ENCODE measurements around the gene SLAMF9.

SLAMF9 gene

DNA sequence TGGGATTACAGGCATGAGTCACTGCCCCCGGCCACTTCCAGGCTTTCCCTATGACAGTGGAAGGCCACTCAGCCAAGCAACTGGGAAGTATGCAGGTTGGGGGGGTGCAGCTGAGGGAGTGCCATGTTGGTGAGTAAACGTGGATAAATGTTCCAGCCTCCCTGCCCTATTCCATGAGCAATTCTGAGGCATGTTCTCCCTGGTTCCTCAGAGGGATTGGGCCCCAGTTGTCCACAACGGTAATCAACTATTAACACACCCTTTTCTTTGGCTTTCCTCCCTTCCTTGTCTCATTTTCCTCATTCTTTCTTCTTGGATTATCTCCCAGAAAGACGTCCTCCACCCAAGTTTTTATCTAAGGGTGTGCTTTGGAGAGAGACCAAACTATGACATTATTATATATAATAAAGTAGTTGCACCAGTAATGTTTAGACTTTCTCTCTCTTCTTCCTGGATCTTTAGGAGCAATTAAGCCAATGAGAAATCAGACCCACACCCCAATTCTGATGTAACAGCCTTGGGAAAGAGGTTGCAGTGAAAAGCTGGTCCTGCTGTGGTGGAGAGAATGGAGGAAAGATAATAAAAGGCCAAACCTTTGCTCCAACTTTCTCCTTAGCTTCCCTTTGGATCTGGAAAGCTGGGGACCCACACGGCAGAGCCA lies 6.8 kb upstream of the SLAMF9 start:
- WGBS, 2 donors (ENCODE audit: extremely low coverage in 2 of 2, insufficient read length in 2 of 2, insufficient replicate concordance in 1 of 2): no CpG with 5 or more reads among the region's 5 CpGs
- DNase-seq (ENCODE audit: low spot score): no peak

DNA sequence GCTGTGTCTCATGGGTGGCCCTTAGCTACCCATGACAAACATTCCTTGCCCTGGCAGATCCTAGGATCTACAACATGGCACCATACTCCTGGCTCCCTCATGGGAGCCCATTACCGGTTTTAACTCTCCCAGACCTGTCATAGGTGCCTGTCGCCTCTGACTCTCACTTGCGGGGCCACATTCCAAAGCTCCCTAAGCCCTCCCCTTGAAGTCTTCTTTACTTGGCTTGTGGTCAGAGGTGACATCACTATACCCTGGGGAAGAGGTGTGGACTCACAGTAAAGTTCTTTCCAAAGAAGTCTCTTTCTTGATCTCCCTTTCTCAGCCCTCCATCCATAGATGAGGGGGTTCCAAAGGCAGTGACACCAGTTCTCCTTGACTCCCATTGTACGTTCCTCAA lies 5.4 kb upstream of the SLAMF9 start:
- no peak for DNase-seq (ENCODE audit: low spot score)
- H3K4me1 ChIP-seq (ENCODE audit: control insufficient read depth in 2 of 2, insufficient read depth in 1 of 2, low read depth in 1 of 2, low read length in 2 of 2): peaks cover 0 to 6% of the 10 kb centered on the region in 2 donors
- no peak overlapping the region for H4K91ac ChIP-seq (ENCODE audit: low read depth, low read length, poor library complexity)

More for the DNA sequence above, 6.8 kb upstream of the SLAMF9 start:
- H3K4me2 ChIP-seq (ENCODE audit: insufficient read depth, low read length, poor library complexity, severe bottlenecking): no peak overlapping the region
- H2AFZ ChIP-seq (ENCODE audit: low read length): no peak overlapping the region
- H4K91ac ChIP-seq (ENCODE audit: low read depth, low read length, poor library complexity): no peak overlapping the region
- peaks cover 0 to 35% (median 0%) of the 10 kb centered on the region in 3 experiments for H3K27me3 ChIP-seq (ENCODE audit: control insufficient read depth in 3 of 3, insufficient read depth in 3 of 3, low read depth in 1 of 3, low read length in 3 of 3)
- no peak overlapping the region for H3K27ac ChIP-seq (replicated peaks; ENCODE audit: low read length)
- no peak overlapping the region for H3K4ac ChIP-seq (ENCODE audit: low read length)
- no peaks in the 10 kb centered on the region for H3K9me3 ChIP-seq (replicated peaks in 1 of 2; ENCODE audit: control insufficient read depth in 2 of 2, insufficient read depth in 1 of 2, low read depth in 1 of 2, low read length in 2 of 2)
- no peak overlapping the region for H3K23ac ChIP-seq (ENCODE audit: low read depth, low read length, poor library complexity)
- H2AK5ac ChIP-seq (ENCODE audit: low read depth, low read length): no peak overlapping the region
- H3K36me3 ChIP-seq (replicated peaks in 1 of 2; ENCODE audit: control insufficient read depth in 2 of 2, insufficient read depth in 2 of 2, low read length in 2 of 2): no peaks in the 10 kb centered on the region
- no peak overlapping the region for H2BK12ac ChIP-seq (ENCODE audit: low read length)
- H3K14ac ChIP-seq (ENCODE audit: low read length): no peak overlapping the region
- H3K9ac ChIP-seq (ENCODE audit: low read depth, low read length, poor library complexity): no peak overlapping the region
- H2BK5ac ChIP-seq (ENCODE audit: low read length): no peak overlapping the region
- H2BK15ac ChIP-seq (ENCODE audit: low read length): no peak overlapping the region
- no peaks in the 10 kb centered on the region for H3K79me1 ChIP-seq (ENCODE audit: low read depth, low read length)
- no peak overlapping the region for H3K4me3 ChIP-seq (ENCODE audit: low read length in 2 of 2)
- no peak overlapping the region for H4K8ac ChIP-seq (ENCODE audit: low read depth, low read length)
- peaks cover 0 to 6% of the 10 kb centered on the region in 2 donors for H3K4me1 ChIP-seq (ENCODE audit: control insufficient read depth in 2 of 2, insufficient read depth in 1 of 2, low read depth in 1 of 2, low read length in 2 of 2)
- no peak overlapping the region for H2BK120ac ChIP-seq (ENCODE audit: low read depth, low read length)
- H3K18ac ChIP-seq (ENCODE audit: low read length): no peak overlapping the region

DNA sequence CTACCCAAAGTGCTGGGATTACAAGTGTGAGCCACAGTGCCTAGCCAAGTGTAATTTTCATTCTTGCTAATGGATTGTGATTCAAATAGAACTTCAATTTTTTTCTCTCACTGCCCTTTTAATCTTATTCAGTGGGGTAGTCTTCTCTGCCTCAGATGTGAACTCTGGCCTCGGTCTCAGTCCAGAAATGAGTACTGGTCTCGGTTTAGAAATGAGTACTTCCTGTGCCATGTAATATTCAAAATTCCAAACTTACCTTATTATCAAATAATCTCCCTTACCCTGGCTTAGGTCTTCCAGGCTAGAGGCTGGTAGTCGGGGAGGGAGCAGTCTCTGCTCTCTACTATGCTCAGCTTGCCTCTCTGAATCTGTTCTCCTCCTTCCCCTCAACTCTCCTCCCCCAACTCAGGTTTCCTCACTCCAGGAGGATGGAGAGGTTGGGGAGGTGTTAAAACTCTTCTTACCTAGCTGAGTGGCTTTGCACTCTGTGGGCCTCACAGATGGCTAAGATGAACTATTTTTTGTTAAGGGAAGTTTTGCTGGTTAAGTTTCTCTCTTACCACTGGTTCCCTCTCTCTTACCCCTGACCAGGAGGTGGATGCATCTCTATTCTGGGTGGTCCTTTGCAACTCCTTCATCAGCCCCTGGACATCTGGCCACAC lies 4.8 kb upstream of the SLAMF9 start:
- no peak overlapping the region for H2BK15ac ChIP-seq (ENCODE audit: low read length)
- no peak overlapping the region for H4K8ac ChIP-seq (ENCODE audit: low read depth, low read length)
- H3K14ac ChIP-seq (ENCODE audit: low read length): no peak overlapping the region
- no peak overlapping the region for H2AK5ac ChIP-seq (ENCODE audit: low read depth, low read length)
- peaks cover 0 to 29% (median 0%) of the 10 kb centered on the region in 3 experiments for H3K27me3 ChIP-seq (ENCODE audit: control insufficient read depth in 3 of 3, insufficient read depth in 3 of 3, low read depth in 1 of 3, low read length in 3 of 3)
- H3K4me1 ChIP-seq (ENCODE audit: control insufficient read depth in 2 of 2, insufficient read depth in 1 of 2, low read depth in 1 of 2, low read length in 2 of 2): peaks cover 0 to 2% of the 10 kb centered on the region in 2 donors
- H3K18ac ChIP-seq (ENCODE audit: low read length): no peak overlapping the region
- H3K9ac ChIP-seq (ENCODE audit: low read depth, low read length, poor library complexity): no peak overlapping the region
- no peak overlapping the region for H2BK12ac ChIP-seq (ENCODE audit: low read length)
- no peaks in the 10 kb centered on the region for H3K36me3 ChIP-seq (replicated peaks in 1 of 2; ENCODE audit: control insufficient read depth in 2 of 2, insufficient read depth in 2 of 2, low read length in 2 of 2)
- no peak overlapping the region for H2BK120ac ChIP-seq (ENCODE audit: low read depth, low read length)
- no peak overlapping the region for H4K91ac ChIP-seq (ENCODE audit: low read depth, low read length, poor library complexity)
- H2AFZ ChIP-seq (ENCODE audit: low read length): no peak overlapping the region
- H3K23ac ChIP-seq (ENCODE audit: low read depth, low read length, poor library complexity): no peak overlapping the region
- no peak overlapping the region for H3K4me2 ChIP-seq (ENCODE audit: insufficient read depth, low read length, poor library complexity, severe bottlenecking)
- H2BK5ac ChIP-seq (ENCODE audit: low read length): no peak overlapping the region
- no peak for DNase-seq (ENCODE audit: low spot score)
- WGBS, 2 donors (ENCODE audit: extremely low coverage in 2 of 2, insufficient read length in 2 of 2, insufficient replicate concordance in 1 of 2): no CpG with 5 or more reads among the region's 3 CpGs
- no peak overlapping the region for H3K4me3 ChIP-seq (ENCODE audit: low read length in 2 of 2)
- H3K9me3 ChIP-seq (replicated peaks in 1 of 2; ENCODE audit: control insufficient read depth in 2 of 2, insufficient read depth in 1 of 2, low read depth in 1 of 2, low read length in 2 of 2): no peaks in the 10 kb centered on the region
- H3K4ac ChIP-seq (ENCODE audit: low read length): no peak overlapping the region
- H3K79me1 ChIP-seq (ENCODE audit: low read depth, low read length): no peaks in the 10 kb centered on the region
- no peak overlapping the region for H3K27ac ChIP-seq (replicated peaks; ENCODE audit: low read length)

More for the DNA sequence above, 5.4 kb upstream of the SLAMF9 start:
- H3K79me1 ChIP-seq (ENCODE audit: low read depth, low read length): no peaks in the 10 kb centered on the region
- no peak overlapping the region for H3K9ac ChIP-seq (ENCODE audit: low read depth, low read length, poor library complexity)
- no peak overlapping the region for H3K4me2 ChIP-seq (ENCODE audit: insufficient read depth, low read length, poor library complexity, severe bottlenecking)
- H2BK12ac ChIP-seq (ENCODE audit: low read length): no peak overlapping the region
- H2AFZ ChIP-seq (ENCODE audit: low read length): no peak overlapping the region
- no peak overlapping the region for H3K18ac ChIP-seq (ENCODE audit: low read length)
- WGBS, 2 donors (ENCODE audit: extremely low coverage in 2 of 2, insufficient read length in 2 of 2, insufficient replicate concordance in 1 of 2): no CpG with 5 or more reads among the region's 4 CpGs
- H4K8ac ChIP-seq (ENCODE audit: low read depth, low read length): no peak overlapping the region
- H3K36me3 ChIP-seq (replicated peaks in 1 of 2; ENCODE audit: control insufficient read depth in 2 of 2, insufficient read depth in 2 of 2, low read length in 2 of 2): no peaks in the 10 kb centered on the region
- no peak overlapping the region for H2BK5ac ChIP-seq (ENCODE audit: low read length)
- H3K27ac ChIP-seq (replicated peaks; ENCODE audit: low read length): no peak overlapping the region
- no peak overlapping the region for H2BK120ac ChIP-seq (ENCODE audit: low read depth, low read length)
- no peak overlapping the region for H3K14ac ChIP-seq (ENCODE audit: low read length)
- no peak overlapping the region for H3K23ac ChIP-seq (ENCODE audit: low read depth, low read length, poor library complexity)
- peak overlapping the region; percentile 7 for H2AK5ac ChIP-seq (ENCODE audit: low read depth, low read length)
- no peaks in the 10 kb centered on the region for H3K9me3 ChIP-seq (replicated peaks in 1 of 2; ENCODE audit: control insufficient read depth in 2 of 2, insufficient read depth in 1 of 2, low read depth in 1 of 2, low read length in 2 of 2)
- no peak overlapping the region for H3K4ac ChIP-seq (ENCODE audit: low read length)
- H3K27me3 ChIP-seq (ENCODE audit: control insufficient read depth in 3 of 3, insufficient read depth in 3 of 3, low read depth in 1 of 3, low read length in 3 of 3): peaks cover 0 to 28% (median 0%) of the 10 kb centered on the region in 3 experiments
- H2BK15ac ChIP-seq (ENCODE audit: low read length): no peak overlapping the region
- no peak overlapping the region for H3K4me3 ChIP-seq (ENCODE audit: low read length in 2 of 2)

DNA sequence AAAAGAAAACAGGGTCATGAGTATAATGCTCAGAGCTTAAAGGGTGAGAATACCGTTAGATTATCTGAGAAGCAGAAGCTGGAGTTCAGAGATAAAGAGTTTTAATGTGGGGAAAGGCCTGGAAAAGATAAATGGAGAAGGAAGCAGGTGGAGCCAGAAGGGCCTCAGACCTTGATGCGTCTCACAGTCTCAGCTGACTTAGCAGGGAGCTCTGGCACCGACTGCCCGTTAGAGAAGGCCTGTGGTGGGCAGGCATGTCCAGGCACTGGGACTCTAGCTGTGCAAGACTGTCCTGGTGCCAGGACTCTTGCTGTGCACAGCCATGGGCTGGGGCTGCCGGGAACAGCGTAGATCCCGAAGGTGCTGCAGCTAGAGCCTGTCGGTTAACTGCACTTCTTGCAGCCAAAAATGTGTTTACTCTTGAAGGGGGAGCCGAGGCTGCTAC lies 3.8 kb upstream of the SLAMF9 start:
- no peaks in the 10 kb centered on the region for H3K9me3 ChIP-seq (replicated peaks in 1 of 2; ENCODE audit: control insufficient read depth in 2 of 2, insufficient read depth in 1 of 2, low read depth in 1 of 2, low read length in 2 of 2)
- no peak overlapping the region for H3K27ac ChIP-seq (replicated peaks; ENCODE audit: low read length)
- no peak overlapping the region for H4K91ac ChIP-seq (ENCODE audit: low read depth, low read length, poor library complexity)
- no peak overlapping the region for H3K23ac ChIP-seq (ENCODE audit: low read depth, low read length, poor library complexity)
- H2AK5ac ChIP-seq (ENCODE audit: low read depth, low read length): no peak overlapping the region
- no peak overlapping the region for H3K4me2 ChIP-seq (ENCODE audit: insufficient read depth, low read length, poor library complexity, severe bottlenecking)
- no peak overlapping the region for H3K4ac ChIP-seq (ENCODE audit: low read length)
- no peak overlapping the region for H2BK12ac ChIP-seq (ENCODE audit: low read length)
- no peak overlapping the region for H2BK15ac ChIP-seq (ENCODE audit: low read length)
- peak overlapping the region; percentile 70 for H3K18ac ChIP-seq (ENCODE audit: low read length)
- no peak overlapping the region for H3K14ac ChIP-seq (ENCODE audit: low read length)
- H3K36me3 ChIP-seq (replicated peaks in 1 of 2; ENCODE audit: control insufficient read depth in 2 of 2, insufficient read depth in 2 of 2, low read length in 2 of 2): no peaks in the 10 kb centered on the region
- peaks cover 0 to 34% (median 0%) of the 10 kb centered on the region in 3 experiments for H3K27me3 ChIP-seq (ENCODE audit: control insufficient read depth in 3 of 3, insufficient read depth in 3 of 3, low read depth in 1 of 3, low read length in 3 of 3)
- H3K79me1 ChIP-seq (ENCODE audit: low read depth, low read length): no peaks in the 10 kb centered on the region
- no peak overlapping the region for H2AFZ ChIP-seq (ENCODE audit: low read length)
- no peak for DNase-seq (ENCODE audit: low spot score)
- H3K4me1 ChIP-seq (ENCODE audit: control insufficient read depth in 2 of 2, insufficient read depth in 1 of 2, low read depth in 1 of 2, low read length in 2 of 2): no peaks in the 10 kb centered on the region
- peak overlapping the region; percentile 63 for H3K9ac ChIP-seq (ENCODE audit: low read depth, low read length, poor library complexity)
- H4K8ac ChIP-seq (ENCODE audit: low read depth, low read length): no peak overlapping the region
- no peak overlapping the region for H2BK5ac ChIP-seq (ENCODE audit: low read length)
- whole genome bisulfite sequencing, 2 donors (ENCODE audit: extremely low coverage in 2 of 2, insufficient read length in 2 of 2, insufficient replicate concordance in 1 of 2): no CpG with 5 or more reads among the region's 9 CpGs
- H2BK120ac ChIP-seq (ENCODE audit: low read depth, low read length): no peak overlapping the region
- H3K4me3 ChIP-seq (ENCODE audit: low read length in 2 of 2): no peak overlapping the region
